ENCODE measurements around the gene TMEM14A. TPM values are rescaled to one million over a fixed set of nuclear protein-coding genes. Genes with fewer than 3 reads are reported as not detected.
A peak's percentile ranks its signal among the peaks of the same experiment; 100 is the strongest.

Gene TMEM14A
- total RNA-seq, 1 donor from 2014 or later: 28.5 TPM

- no peak for DNase-seq (ENCODE audit: low spot score)
- ATAC-seq: no peak
Observed at GRCh38 chr6:52731719-52732118, 60.8 kb downstream of the TMEM14A start.

GRCh38 chr6:52733172-52733571 lies 62.3 kb downstream of the TMEM14A start:
- DNase-seq (ENCODE audit: low spot score) (peak; percentile 52), ATAC-seq (peak; percentile 58)

GRCh38 chr6:52734072-52734471 lies 63.2 kb downstream of the TMEM14A start:
- DNase-seq (ENCODE audit: low spot score) (no peak), ATAC-seq (peak; percentile 7)

GRCh38 chr6:52735071-52735470 lies 64.2 kb downstream of the TMEM14A start:
- DNase-seq (ENCODE audit: low spot score) (peak; percentile 89), ATAC-seq (peak; percentile 86)

- DNase-seq (ENCODE audit: low spot score): no peak
- no peak for ATAC-seq
Observed at GRCh38 chr6:52736145-52736544, 65.2 kb downstream of the TMEM14A start.

Other genes starting within 250 kb of the TMEM14A start
- gene TRAM2, start 94.1 kb upstream of the TMEM14A start, total RNA-seq: 17.3 TPM
- gene GSTA2, start 92.4 kb downstream of the TMEM14A start, total RNA-seq: 45.2 TPM
- gene GSTA1, start 132.7 kb downstream of the TMEM14A start, total RNA-seq: 811 TPM
- not detected for gene GSTA5, start 169.7 kb downstream of the TMEM14A start, total RNA-seq
- gene GSTA3, start 238.6 kb downstream of the TMEM14A start, total RNA-seq: not detected

Data from left lobe of liver (tissue), 2 donors.